Measurements from ENCODE around the gene VAV3. TPM values are rescaled to one million over a fixed set of nuclear protein-coding genes. Genes with fewer than 3 reads are reported as not detected.

The VAV3 gene
- total and polyA plus RNA-seq, 2 of the 13 experiments (the other 11 are each of a cell fraction or from before 2014, with no cell fraction given) = 15.9 to 29.8 TPM

DNA sequence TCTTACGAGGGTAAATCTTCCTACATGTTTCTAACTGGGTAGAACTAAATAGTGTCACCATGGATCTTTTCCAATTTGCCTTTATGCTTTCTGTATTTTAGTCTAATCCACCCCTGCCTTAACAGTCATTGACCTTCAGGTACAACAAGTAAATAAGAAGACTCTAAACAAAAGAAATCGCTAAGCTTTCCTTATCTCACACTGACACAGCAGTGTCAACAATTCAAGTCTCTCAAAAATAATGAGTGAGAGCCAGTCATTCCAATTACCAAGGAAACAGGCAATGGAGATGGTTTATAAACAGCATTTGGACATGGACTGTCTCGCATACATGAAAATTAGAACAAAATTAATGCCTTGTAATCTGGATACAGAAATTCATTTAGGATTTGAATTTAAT is 365.8 kb downstream of the VAV3 start:
- ChIA-PET POLR2A (no interaction called here), CTCF (ENCODE audit: low intra/inter-chr PET ratio, low total read pairs) (no interaction called here)
- Histone ChIP-seq H3K4me1 (ENCODE audit: insufficient read depth, low read length) (peaks cover 49% of the 10 kb centered on the region), H3K79me2 (ENCODE audit: insufficient read depth, low read length) (no peaks in the 10 kb centered on the region), H4K20me1 (ENCODE audit: insufficient read depth, low read length) (no peaks in the 10 kb centered on the region), H3K36me3 (replicated peaks in 1 of 2; ENCODE audit: control insufficient read depth in 1 of 2, insufficient read depth in 2 of 2, low read length in 2 of 2) (0 out of 5 replicates have a peak, but pooled peaks cover 0 to 1% of the 10 kb centered on the region in 2 experiments), H3K27me3 (ENCODE audit: control insufficient read depth in 1 of 2, insufficient read depth in 2 of 2, low read length in 2 of 2) (no peaks in the 10 kb centered on the region), H3K9me3 (ENCODE audit: low read length) (no peaks in the 10 kb centered on the region), H3K9ac (ENCODE audit: insufficient read depth, low read depth, low read length) (no peak overlapping the region), H3K4me2 (ENCODE audit: low read depth, low read length) (no peak overlapping the region), H3K27ac (ENCODE audit: extremely low read length, insufficient read depth, low read length) (peak overlapping the region; percentile 69), H2AFZ (ENCODE audit: low read length) (no peak overlapping the region), H3K4me3 (replicated peaks in 1 of 3; ENCODE audit: insufficient read depth in 1 of 3, low read depth in 2 of 3, low read length in 3 of 3) (no peak overlapping the region)
- in situ Hi-C loops (cut with HindIII; ENCODE audit: extremely low pct_ligation_motif_present, low pct_unique_long_range_greater_than_20kb) (loop anchor here (5.0 kb wide), 1 partner anchor 88 kb away; no protein-coding TSS in a partner anchor), intact Hi-C loops (cut with micrococcal nuclease; ENCODE audit: unreplicated experiment) (loop anchor here (5.0 kb wide), 2 partner anchors 72 to 148 kb away; no protein-coding TSS in a partner anchor)
- BruUV-seq (replicated peaks) = no TSS peak
- ATAC-seq (no peak), DNase-seq (ENCODE audit: low spot score) (peak; percentile 18), FAIRE-seq (no peak)
- WGBS (ENCODE audit: low lambda C conversion rate) = 68% methylated on average over 3 of the region's 3 CpGs
- TF ChIP-seq ZNF441 (CRISPR knock-in tag; IDR thresholded peaks at IDR 0.05; ENCODE audit: borderline replicate concordance) = no peak
- no peak for TF ChIP-seq MBNL3 (CRISPR knock-in tag; conservative IDR thresholded peaks at IDR 0.05)
- TF ChIP-seq, protein P1, sequence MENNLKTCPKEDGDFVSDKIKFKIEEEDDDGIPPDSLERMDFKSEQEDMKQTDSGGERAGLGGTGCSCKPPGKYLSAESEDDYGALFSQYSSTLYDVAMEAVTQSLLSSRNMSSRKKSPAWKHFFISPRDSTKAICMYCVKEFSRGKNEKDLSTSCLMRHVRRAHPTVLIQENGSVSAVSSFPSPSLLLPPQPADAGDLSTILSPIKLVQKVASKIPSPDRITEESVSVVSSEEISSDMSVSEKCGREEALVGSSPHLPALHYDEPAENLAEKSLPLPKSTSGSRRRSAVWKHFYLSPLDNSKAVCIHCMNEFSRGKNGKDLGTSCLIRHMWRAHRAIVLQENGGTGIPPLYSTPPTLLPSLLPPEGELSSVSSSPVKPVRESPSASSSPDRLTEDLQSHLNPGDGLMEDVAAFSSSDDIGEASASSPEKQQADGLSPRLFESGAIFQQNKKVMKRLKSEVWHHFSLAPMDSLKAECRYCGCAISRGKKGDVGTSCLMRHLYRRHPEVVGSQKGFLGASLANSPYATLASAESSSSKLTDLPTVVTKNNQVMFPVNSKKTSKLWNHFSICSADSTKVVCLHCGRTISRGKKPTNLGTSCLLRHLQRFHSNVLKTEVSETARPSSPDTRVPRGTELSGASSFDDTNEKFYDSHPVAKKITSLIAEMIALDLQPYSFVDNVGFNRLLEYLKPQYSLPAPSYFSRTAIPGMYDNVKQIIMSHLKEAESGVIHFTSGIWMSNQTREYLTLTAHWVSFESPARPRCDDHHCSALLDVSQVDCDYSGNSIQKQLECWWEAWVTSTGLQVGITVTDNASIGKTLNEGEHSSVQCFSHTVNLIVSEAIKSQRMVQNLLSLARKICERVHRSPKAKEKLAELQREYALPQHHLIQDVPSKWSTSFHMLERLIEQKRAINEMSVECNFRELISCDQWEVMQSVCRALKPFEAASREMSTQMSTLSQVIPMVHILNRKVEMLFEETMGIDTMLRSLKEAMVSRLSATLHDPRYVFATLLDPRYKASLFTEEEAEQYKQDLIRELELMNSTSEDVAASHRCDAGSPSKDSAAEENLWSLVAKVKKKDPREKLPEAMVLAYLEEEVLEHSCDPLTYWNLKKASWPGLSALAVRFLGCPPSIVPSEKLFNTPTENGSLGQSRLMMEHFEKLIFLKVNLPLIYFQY (CRISPR knock-in tag; IDR thresholded peaks at IDR 0.05; ENCODE audit: borderline replicate concordance) = no peak
- no peak for TF ChIP-seq KDM5B (CRISPR knock-in tag; IDR thresholded peaks at IDR 0.05; ENCODE audit: borderline replicate concordance)
- no peak for TF ChIP-seq ZFP90 (CRISPR knock-in tag; IDR thresholded peaks at IDR 0.05; ENCODE audit: borderline replicate concordance)
- TF ChIP-seq, protein P2, sequence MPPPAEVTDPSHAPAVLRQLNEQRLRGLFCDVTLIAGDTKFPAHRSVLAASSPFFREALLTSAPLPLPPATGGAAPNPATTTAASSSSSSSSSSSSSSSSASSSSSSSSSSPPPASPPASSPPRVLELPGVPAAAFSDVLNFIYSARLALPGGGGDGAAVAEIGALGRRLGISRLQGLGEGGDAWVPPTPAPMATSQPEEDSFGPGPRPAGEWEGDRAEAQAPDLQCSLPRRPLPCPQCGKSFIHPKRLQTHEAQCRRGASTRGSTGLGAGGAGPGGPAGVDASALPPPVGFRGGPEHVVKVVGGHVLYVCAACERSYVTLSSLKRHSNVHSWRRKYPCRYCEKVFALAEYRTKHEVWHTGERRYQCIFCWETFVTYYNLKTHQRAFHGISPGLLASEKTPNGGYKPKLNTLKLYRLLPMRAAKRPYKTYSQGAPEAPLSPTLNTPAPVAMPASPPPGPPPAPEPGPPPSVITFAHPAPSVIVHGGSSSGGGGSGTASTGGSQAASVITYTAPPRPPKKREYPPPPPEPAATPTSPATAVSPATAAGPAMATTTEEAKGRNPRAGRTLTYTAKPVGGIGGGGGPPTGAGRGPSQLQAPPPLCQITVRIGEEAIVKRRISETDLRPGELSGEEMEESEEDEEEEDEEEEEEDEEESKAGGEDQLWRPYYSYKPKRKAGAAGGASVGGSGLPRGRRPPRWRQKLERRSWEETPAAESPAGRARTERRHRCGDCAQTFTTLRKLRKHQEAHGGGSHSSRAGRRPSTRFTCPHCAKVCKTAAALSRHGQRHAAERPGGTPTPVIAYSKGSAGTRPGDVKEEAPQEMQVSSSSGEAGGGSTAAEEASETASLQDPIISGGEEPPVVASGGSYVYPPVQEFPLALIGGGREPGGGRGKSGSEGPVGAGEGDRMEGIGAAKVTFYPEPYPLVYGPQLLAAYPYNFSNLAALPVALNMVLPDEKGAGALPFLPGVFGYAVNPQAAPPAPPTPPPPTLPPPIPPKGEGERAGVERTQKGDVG (CRISPR knock-in tag; IDR thresholded peaks at IDR 0.05; ENCODE audit: borderline replicate concordance) = no peak
- 0 out of 2 replicates have a peak, but pooled peaks have one; percentile 21 for TF ChIP-seq RARA (CRISPR knock-in tag; IDR thresholded peaks at IDR 0.05)
- no peak for TF ChIP-seq ZNF607 (CRISPR knock-in tag; IDR thresholded peaks at IDR 0.05; ENCODE audit: borderline replicate concordance)
- TF ChIP-seq, protein P3, sequence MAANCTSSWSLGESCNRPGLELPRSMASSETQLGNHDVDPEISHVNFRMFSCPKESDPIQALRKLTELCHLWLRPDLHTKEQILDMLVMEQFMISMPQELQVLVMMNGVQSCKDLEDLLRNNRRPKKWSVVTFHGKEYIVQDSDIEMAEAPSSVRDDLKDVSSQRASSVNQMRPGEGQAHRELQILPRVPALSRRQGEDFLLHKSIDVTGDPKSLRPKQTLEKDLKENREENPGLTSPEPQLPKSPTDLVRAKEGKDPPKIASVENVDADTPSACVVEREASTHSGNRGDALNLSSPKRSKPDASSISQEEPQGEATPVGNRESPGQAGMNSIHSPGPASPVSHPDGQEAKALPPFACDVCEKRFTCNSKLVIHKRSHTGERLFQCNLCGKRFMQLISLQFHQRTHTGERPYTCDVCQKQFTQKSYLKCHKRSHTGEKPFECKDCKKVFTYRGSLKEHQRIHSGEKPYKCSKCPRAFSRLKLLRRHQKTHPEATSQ (CRISPR knock-in tag; IDR thresholded peaks at IDR 0.05; ENCODE audit: borderline replicate concordance) = no peak
- TF ChIP-seq, protein P4, sequence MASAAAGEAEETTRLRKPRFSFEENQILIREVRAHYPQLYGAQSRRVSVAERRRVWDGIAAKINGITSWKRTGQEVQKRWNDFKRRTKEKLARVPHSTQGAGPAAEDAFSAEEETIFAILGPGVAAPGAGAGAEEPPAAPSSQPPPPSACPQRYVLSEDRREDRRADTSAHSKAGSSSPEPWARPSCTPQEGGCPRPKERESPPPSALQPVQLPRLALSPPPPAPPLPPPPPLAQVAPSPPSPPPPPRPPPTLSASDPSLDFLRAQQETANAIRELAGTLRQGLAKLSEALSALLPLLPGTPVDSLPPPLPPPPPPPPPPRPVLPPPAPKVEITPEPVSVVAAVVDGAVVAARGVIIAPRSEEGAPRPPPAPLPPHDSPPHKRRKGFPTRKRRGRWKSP (CRISPR knock-in tag; IDR thresholded peaks at IDR 0.05) = no peak
- TF ChIP-seq SOX13 (IDR thresholded peaks at IDR 0.05) = no peak
- TF ChIP-seq SOX13 (CRISPR knock-in tag; conservative IDR thresholded peaks at IDR 0.05 in 1 of 2, IDR thresholded peaks at IDR 0.05 in 1 of 2) = peak in 1 of 2 experiments; percentile 68; a peak in 2 of 4 replicates
- no peak for TF ChIP-seq SOX6 (IDR thresholded peaks at IDR 0.05)
- TF ChIP-seq SOX6 (CRISPR knock-in tag; IDR thresholded peaks at IDR 0.05) = peak; percentile 50; the same call in 1 of the 2 replicates
- no peak for TF ChIP-seq FOXP1 (IDR thresholded peaks at IDR 0.05)
- TF ChIP-seq FOXP1 (CRISPR knock-in tag; IDR thresholded peaks at IDR 0.05) = peak; percentile 38; the same call in 1 of the 2 replicates
